ENCODE data around the gene FLT1.

DNA sequence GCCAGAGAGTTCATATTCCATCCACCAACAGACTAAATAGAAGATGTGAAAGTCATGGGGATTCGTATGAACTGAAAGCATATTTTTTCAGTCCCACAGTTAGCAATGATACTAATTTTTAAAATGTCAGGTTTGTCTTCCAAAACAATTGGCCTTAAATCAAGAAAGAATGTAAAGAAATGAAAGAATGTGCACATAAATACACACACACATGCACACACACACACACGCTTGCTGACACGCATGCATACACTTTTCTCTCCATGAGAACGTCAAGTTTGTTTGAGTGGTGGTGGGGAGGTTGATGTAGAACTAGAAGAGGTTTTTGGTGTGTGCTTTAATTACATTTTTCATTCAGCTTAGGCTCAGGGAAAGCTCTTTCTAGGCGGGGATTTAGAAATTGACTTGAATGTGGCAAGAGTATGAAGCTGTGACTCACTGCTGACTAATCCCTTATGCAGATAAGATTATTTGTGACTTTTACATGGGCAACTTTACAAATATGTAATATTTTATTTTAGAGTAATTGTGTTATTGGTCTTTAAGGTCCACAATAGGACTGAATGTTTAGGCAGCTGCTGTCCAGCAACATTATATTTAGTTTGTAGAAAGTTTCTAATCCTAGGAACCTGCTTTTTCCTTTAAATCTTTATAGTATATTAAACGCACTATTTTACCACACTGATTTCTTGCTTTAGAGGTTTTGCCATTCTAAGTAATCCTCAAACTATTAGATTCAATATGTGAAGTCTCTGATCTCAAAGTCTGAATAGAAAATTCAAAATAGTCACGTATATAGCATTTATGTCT, 18.8 kb downstream of the FLT1 start:
- TF ChIP-seq, protein P1, sequence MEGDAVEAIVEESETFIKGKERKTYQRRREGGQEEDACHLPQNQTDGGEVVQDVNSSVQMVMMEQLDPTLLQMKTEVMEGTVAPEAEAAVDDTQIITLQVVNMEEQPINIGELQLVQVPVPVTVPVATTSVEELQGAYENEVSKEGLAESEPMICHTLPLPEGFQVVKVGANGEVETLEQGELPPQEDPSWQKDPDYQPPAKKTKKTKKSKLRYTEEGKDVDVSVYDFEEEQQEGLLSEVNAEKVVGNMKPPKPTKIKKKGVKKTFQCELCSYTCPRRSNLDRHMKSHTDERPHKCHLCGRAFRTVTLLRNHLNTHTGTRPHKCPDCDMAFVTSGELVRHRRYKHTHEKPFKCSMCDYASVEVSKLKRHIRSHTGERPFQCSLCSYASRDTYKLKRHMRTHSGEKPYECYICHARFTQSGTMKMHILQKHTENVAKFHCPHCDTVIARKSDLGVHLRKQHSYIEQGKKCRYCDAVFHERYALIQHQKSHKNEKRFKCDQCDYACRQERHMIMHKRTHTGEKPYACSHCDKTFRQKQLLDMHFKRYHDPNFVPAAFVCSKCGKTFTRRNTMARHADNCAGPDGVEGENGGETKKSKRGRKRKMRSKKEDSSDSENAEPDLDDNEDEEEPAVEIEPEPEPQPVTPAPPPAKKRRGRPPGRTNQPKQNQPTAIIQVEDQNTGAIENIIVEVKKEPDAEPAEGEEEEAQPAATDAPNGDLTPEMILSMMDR (IDR thresholded peaks at IDR 0.05): no peak
- no peak for TF ChIP-seq EZH2 (IDR thresholded peaks at IDR 0.05)

Measured in neural progenitor cell (in vitro differentiated cells).